HG03066 (cell line): ENCODE measurements around the gene MSX1.

Experiments used
- ATAC-seq: cut with Tn5 transposase; IDR thresholded peaks from one replicate; pipeline ENCODE4 v1.9.1; 2021; ENCODE audit warnings: low read depth; ENCODE audit not compliant: unreplicated experiment

The MSX1 gene

GRCh38 chr4:4868040-4868757 is 8.7 kb downstream of the MSX1 start:
- ATAC-seq: no peak

- no peak for ATAC-seq
Measured at GRCh38 chr4:4868758-4869723, 9.6 kb downstream of the MSX1 start.

DNA sequence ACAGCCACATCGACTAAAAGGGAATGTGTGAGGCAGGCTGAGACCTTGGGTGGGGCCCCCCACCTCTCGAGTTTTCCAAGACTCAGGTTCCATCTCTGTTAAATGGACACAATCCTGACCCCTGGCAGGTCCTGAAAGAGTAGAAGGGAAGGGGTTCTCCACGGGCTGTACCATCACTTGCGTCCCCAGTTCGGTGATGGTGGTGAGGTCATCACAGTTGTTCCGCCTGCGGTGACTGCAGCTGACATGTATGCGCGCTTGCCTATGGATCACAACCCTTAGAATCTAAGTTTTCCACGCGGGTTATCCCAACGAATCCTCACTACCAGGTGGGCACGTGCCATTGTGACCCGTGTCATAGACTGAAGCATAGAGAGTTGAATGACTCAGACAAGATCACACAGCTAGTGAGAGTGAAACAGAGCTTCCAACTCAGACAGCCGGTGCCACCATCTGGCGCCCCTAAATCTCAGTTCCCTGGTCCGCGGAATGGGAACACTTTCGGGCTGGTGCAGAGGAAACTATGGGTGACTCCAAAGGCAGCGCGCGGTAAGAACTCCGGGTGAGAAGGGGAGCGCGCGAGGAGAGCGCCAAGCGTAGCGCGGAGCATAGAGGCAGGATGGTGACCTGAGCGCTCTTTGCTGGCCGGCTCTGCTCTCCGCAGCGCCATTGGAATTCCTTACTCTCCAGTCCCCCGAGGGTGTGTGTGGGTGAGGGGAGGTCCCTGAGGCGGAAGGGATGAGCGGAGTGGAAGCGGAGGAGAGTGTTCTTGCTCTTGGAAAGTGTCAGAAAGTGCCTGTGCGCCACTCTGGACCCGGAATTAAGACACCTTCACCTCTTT is 10.5 kb downstream of the MSX1 start:
- ATAC-seq: no peak

- ATAC-seq: no peak
Measured at GRCh38 chr4:4870576-4871241, 11.2 kb downstream of the MSX1 start.

GRCh38 chr4:4871242-4871572 is 11.7 kb downstream of the MSX1 start:
- no peak for ATAC-seq

GRCh38 chr4:4871573-4872313 is 12.3 kb downstream of the MSX1 start:
- ATAC-seq: no peak

GRCh38 chr4:4872314-4872903 is 12.9 kb downstream of the MSX1 start:
- ATAC-seq: no peak

DNA sequence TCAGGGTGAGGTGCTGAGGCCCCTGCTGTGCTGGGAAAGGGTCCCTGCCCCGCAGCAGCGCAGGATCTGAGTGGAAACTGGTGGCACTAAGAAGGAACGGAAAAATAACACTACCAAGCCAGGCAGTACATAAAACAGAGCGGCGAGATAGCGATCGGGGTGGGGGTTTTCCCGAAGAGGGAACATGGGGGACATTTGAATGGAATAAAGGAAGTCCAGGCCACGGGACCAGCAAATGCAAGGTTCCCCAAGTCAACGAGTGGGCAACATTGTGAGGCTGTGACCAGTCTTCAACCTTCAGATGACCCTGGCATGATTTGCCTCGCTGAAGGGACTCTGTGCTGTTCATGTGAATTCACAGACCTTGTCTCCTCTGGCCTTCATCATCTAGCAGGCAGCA is 13.7 kb downstream of the MSX1 start:
- ATAC-seq: no peak

DNA sequence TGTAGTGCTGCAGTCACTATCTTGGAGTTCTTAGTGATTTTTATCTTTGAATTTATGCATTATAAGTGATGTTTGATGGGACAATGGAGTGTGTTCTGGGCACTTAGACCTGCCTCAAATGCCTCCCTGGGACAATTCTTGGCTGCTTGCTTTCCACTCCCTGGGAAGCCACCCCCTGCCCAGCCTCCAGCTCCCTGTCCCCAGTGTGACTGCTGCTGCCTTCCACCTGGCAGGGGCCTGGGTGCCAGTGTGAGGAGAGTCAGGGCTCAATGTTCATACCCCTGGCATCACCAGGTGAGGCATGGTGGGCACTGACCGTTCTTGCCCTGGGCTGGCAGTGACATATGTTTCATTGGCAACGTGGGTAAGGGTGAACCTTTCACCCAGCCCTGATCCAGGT is 14.8 kb downstream of the MSX1 start:
- no peak for ATAC-seq

GRCh38 chr4:4875147-4875546 is 15.7 kb downstream of the MSX1 start:
- ATAC-seq: no peak

DNA sequence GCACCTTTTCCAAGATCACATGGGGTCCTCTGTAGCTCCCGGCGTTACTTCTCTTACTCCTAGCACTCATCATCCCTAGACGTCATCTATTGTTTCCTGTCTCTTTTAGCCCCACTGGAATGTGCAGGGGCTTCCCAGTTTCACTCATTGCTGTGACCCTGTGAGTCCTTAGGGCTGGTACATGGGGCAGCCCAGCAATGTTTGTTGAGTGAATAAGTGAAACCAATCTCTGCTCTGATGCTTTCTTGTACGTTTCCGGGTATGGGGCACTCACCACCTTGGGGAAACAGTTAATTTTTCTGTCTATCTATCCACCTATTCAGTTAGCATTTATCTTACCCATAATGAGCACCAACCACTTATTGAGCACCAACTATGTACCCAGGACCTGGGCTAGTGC is 16.1 kb downstream of the MSX1 start:
- ATAC-seq: no peak

GRCh38 chr4:4876945-4877661 is 17.6 kb downstream of the MSX1 start:
- ATAC-seq: no peak

DNA sequence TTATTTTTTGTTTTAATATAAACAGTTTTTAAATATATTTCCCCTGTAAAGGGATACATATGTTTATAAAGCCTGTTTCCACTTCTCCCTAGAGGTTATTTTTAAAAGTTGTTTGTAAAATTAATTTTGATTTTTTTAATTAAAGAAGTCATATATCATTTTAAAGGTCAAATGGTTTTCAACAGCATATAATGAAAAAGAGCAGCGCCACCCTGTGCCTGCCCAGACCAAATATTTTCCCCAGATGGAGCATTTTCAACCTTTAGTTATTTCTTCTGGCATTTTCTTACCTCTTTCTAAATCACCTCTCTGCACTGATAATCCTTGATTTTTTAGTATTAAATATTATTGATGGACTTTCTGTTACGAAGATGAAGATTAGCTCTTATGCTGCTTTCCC is 21.0 kb downstream of the MSX1 start:
- ATAC-seq: no peak

DNA sequence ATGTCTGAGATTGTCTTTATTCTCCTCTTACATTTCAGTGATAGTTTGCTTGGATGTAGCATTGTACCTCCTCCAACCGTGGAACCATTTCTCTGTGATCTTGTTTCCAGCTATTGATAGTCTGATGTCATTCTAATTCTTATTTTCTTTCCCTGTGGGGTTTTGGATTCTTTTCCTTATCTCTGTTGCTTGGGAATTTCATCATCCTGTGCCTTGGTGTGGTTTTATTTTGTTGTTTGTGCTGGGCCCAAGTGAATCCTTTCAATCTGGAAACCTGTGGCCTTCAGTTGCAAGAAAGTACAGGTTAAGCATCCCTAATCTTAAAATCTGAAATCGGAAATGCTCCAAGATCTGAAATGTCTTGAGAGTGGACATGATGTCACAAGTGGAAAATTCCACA is 22.0 kb downstream of the MSX1 start:
- ATAC-seq: no peak

- no peak for ATAC-seq
Measured at GRCh38 chr4:4884611-4885010, 25.1 kb downstream of the MSX1 start.

DNA sequence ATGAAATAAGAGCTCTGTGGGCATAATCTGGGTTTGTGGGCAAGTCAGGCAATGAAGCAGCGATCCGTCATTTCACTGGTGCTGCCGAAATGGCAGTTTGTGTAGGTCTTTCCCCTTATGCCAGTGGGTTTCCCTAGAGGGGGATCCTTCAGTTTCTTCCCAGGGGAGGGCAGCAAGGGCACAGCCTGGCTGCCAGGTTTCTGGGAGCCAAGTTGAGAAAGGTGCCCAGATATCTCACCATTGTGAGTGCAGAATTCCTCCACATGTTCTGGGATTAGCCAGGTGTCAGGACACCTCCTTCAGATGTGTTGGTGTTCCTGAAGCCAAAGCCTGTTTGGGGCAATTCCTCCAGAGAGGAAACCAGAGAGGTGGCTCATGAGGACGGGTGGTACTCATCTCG is 28.0 kb downstream of the MSX1 start:
- ATAC-seq: no peak

DNA sequence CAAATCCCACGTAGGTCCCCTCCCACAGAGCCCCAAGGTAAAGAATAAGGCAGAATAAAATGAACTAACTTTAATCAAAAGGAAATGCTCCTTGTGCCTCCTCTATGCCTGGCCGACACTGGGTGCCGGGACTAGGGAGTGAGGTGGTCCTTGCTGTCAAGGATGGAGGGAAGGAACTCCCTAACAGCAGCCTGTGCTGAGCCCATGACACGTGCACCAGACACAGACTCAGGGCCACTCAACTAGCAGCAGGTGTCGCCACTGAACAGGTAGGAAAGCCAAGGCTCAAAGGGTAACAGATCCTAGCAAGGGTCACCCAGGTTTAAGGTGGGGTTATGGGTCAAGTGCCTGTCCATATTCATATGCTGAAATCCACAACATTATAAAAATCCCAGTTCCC is 29.2 kb downstream of the MSX1 start:
- no peak for ATAC-seq

DNA sequence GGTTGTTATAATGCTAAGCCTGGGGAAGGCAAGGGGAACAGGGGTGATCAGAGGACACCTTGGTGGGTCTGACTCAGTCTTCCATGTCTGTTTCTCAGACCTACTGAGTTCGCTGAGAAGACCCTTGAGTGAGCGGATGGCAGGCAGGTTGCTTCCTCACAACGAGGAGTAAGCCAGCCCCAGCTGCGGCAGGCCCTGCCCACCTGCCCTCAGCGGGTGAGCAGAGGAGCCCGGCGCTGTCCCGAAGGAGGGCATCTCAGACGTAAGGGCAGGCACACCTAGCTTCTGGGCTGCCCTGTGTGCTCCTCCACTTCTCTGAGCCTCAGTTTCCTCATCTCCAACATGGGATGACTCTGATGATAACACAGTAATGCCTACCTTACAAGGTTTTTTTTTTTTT is 30.3 kb downstream of the MSX1 start:
- no peak for ATAC-seq
